WTC11 (cell line): ENCODE measurements around the gene MS4A4A. TPM values are rescaled to one million over a fixed set of nuclear protein-coding genes. Genes with fewer than 3 reads are reported as not detected.

ENCODE experiments used
- ATAC-seq: fragments of 200-7000 bp; cut with Tn5 transposase; 2 replicates; pipeline ENCODE4 v1.10.0; 2021; ENCODE audit warnings: mild to moderate bottlenecking, moderate library complexity
- CTCF ChIA-PET: fragments of 300-600 bp; sonication (Branson Sonifier 250); formaldehyde crosslinking; loops from one replicate; lab custom pipeline; 2021; ENCODE audit warnings: antibody characterized with exemption; lab: Charles Lee
- POLR2A ChIA-PET: fragments of 350-600 bp; sonication (Branson Sonifier 250); formaldehyde crosslinking; loops from one replicate; lab custom pipeline; 2021; ENCODE audit warnings: antibody characterized with exemption; lab: Charles Lee
- DNase-seq: peaks from one replicate; pipeline ENCODE4 v3.0.0; 2021; ENCODE audit warnings: low spot score
- H3K27ac Mint-ChIP-seq: 2 replicates; pipeline ENCODE4 v1.8.0; 2021; ENCODE audit warnings: mixed read lengths
- H3K27me3 Mint-ChIP-seq: 2 replicates; pipeline ENCODE4 v1.8.0; 2021; ENCODE audit warnings: low read depth, mild to moderate bottlenecking, moderate library complexity, mixed read lengths
- H3K36me3 Mint-ChIP-seq: 2 replicates; pipeline ENCODE4 v1.8.0; 2021; ENCODE audit warnings: mixed read lengths
- H3K4me1 Mint-ChIP-seq: 2 replicates; pipeline ENCODE4 v1.8.0; 2022; ENCODE audit warnings: mixed read lengths
- H3K4me3 Mint-ChIP-seq: 2 replicates; pipeline ENCODE4 v1.8.0; 2021; ENCODE audit warnings: mild to moderate bottlenecking, moderate library complexity, mixed read lengths
- H3K9me3 Mint-ChIP-seq: 2 replicates; pipeline ENCODE4 v1.8.0; 2021; ENCODE audit warnings: mixed read lengths
- CDX4 ChIP-seq: fragments of 250-450 bp; sonication (Bioruptor Pico); IDR thresholded peaks from 2 replicates; pipeline ENCODE4 v1.9.0; 2021; ENCODE audit warnings: moderate library complexity, mild to moderate bottlenecking, inconsistent platforms, borderline replicate concordance
- CTCF ChIP-seq: fragments of 200-600 bp; IDR thresholded peaks from 2 replicates; pipeline ENCODE4 v1.8.0; 2022; ENCODE audit warnings: antibody characterized with exemption
- FOXJ3 ChIP-seq: sonication (generic); formaldehyde crosslinking; IDR thresholded peaks from 2 replicates; pipeline ENCODE4 v1.9.0; 2021; ENCODE audit warnings: missing genetic modification reagents, mild to moderate bottlenecking, borderline replicate concordance
- IRF2 ChIP-seq: sonication (generic); formaldehyde crosslinking; IDR thresholded peaks from 2 replicates; pipeline ENCODE4 v1.8.0; 2022; ENCODE audit warnings: low read depth, missing genetic modification reagents, borderline replicate concordance
- JUN ChIP-seq: sonication (generic); formaldehyde crosslinking; IDR thresholded peaks from 2 replicates; pipeline ENCODE4 v1.8.0; 2023; ENCODE audit warnings: mild to moderate bottlenecking, missing genetic modification reagents
- MXD4 ChIP-seq: fragments of 250-450 bp; sonication (Bioruptor Pico); IDR thresholded peaks from 2 replicates; pipeline ENCODE4 v1.8.0; 2021; ENCODE audit warnings: mild to moderate bottlenecking, moderate library complexity, borderline replicate concordance
- OVOL2 ChIP-seq: fragments of 250-450 bp; sonication (Bioruptor Pico); IDR thresholded peaks from 2 replicates; pipeline ENCODE4 v1.9.0; 2021; ENCODE audit warnings: mild to moderate bottlenecking, borderline replicate concordance
- PRDM15 ChIP-seq: sonication (generic); formaldehyde crosslinking; IDR thresholded peaks from 2 replicates; pipeline ENCODE4 v1.8.0; 2022; ENCODE audit warnings: missing genetic modification reagents
- RORB ChIP-seq: fragments of 250-450 bp; sonication (Bioruptor Pico); IDR thresholded peaks from 2 replicates; pipeline ENCODE4 v1.9.0; 2021; ENCODE audit warnings: mild to moderate bottlenecking
- SMAD3 ChIP-seq: sonication (generic); formaldehyde crosslinking; IDR thresholded peaks from 2 replicates; pipeline ENCODE4 v1.8.0; 2022; ENCODE audit warnings: missing genetic modification reagents, mild to moderate bottlenecking, borderline replicate concordance
- SP1 ChIP-seq: sonication (generic); formaldehyde crosslinking; conservative IDR thresholded peaks from 2 replicates; pipeline ENCODE4 v1.8.1; 2022; ENCODE audit warnings: missing genetic modification reagents
- TCF7 ChIP-seq: sonication (generic); formaldehyde crosslinking; IDR thresholded peaks from 2 replicates; pipeline ENCODE4 v1.8.0; 2022; ENCODE audit warnings: mild to moderate bottlenecking, low read depth, missing genetic modification reagents, moderate library complexity
- TEAD4 ChIP-seq: sonication (generic); formaldehyde crosslinking; IDR thresholded peaks from 2 replicates; pipeline ENCODE4 v1.8.0; 2022; ENCODE audit warnings: mild to moderate bottlenecking, missing genetic modification reagents
- ZNF416 ChIP-seq: fragments of 250-450 bp; sonication (Bioruptor Pico); IDR thresholded peaks from 2 replicates; pipeline ENCODE4 v1.9.0; 2021; ENCODE audit warnings: mild to moderate bottlenecking, inconsistent platforms
- ZNF423 ChIP-seq: fragments of 250-450 bp; sonication (Bioruptor Pico); IDR thresholded peaks from 2 replicates; pipeline ENCODE4 v2.1.2; 2022; ENCODE audit warnings: mild to moderate bottlenecking, moderate library complexity
- ZNF532 ChIP-seq: fragments of 250-450 bp; sonication (Bioruptor Pico); IDR thresholded peaks from 2 replicates; pipeline ENCODE4 v1.9.0; 2021; ENCODE audit warnings: mild to moderate bottlenecking, borderline replicate concordance
- total RNA-seq: library from RNA; stranded (reverse); gene quantifications from 3 replicates; pipeline ENCODE4 v1.2.3, GENCODE V29; 2021

Gene MS4A4A
- total RNA-seq, 1 experiment from 2014 or later, result not detected

GRCh38 chr11:60263402-60263801 lies 17.1 kb upstream of the MS4A4A start (continued):
- TF ChIP-seq SMAD3 (CRISPR knock-in tag) (no peak), MXD4 (CRISPR knock-in tag) (no peak), OVOL2 (CRISPR knock-in tag) (no peak), TEAD4 (no peak), CDX4 (no peak), IRF2 (CRISPR knock-in tag) (no peak), JUN (CRISPR knock-in tag) (no peak), FOXJ3 (CRISPR knock-in tag) (no peak), ZNF532 (CRISPR knock-in tag) (no peak), PRDM15 (no peak)

GRCh38 chr11:60264644-60265043 lies 15.8 kb upstream of the MS4A4A start:
- H3K4me3 Mint-ChIP-seq, result no peak overlapping the region
- POLR2A ChIA-PET, result interaction anchor here (0.6 kb wide), 1 partner anchor 60 kb away, joined by 3 read pairs; no protein-coding TSS in a partner anchor
- H3K9me3 Mint-ChIP-seq, result peaks cover 28% of the 10 kb centered on the region
- ATAC-seq (no peak), DNase-seq (no peak)
- CTCF ChIA-PET, result interaction anchor here (0.8 to 2.8 kb wide), 7 partner anchors 14 to 369 kb away, joined by 3 to 70 read pairs (median 8); no protein-coding TSS in a partner anchor
- no peaks in the 10 kb centered on the region; the same call in 1 of the 2 replicates for H3K27me3 Mint-ChIP-seq
- H3K4me1 Mint-ChIP-seq, result 0 out of 2 replicates have a peak, but pooled peaks cover 5% of the 10 kb centered on the region
- no peak overlapping the region for H3K27ac Mint-ChIP-seq
- H3K36me3 Mint-ChIP-seq, result peaks cover 19% of the 10 kb centered on the region
- no peak for TF ChIP-seq ZNF416

- TF ChIP-seq CTCF (peak; percentile 54), RORB (CRISPR knock-in tag) (peak; percentile 31; the same call in 1 of the 2 replicates), TCF7 (CRISPR knock-in tag) (no peak), SP1 (CRISPR knock-in tag) (no peak), JUN (CRISPR knock-in tag) (no peak), MXD4 (CRISPR knock-in tag) (no peak), ZNF423 (CRISPR knock-in tag) (no peak)
- Mint-ChIP-seq H3K27me3 (no peaks in the 10 kb centered on the region; the same call in 1 of the 2 replicates), H3K9me3 (peaks cover 25% of the 10 kb centered on the region), H3K36me3 (peaks cover 13% of the 10 kb centered on the region), H3K4me1 (0 out of 2 replicates have a peak, but pooled peaks cover 5% of the 10 kb centered on the region), H3K4me3 (no peak overlapping the region), H3K27ac (no peak overlapping the region)
- peak; percentile 44 for ATAC-seq
- DNase-seq, result no peak
- ChIA-PET CTCF (interaction anchor here (0.6 to 2.8 kb wide), 16 partner anchors 9 to 491 kb away, joined by 3 to 70 read pairs (median 6); partner anchors contain the start of gene MS4A15), POLR2A (no interaction called here)
These were observed 14.9 kb upstream of the MS4A4A start for GRCh38 chr11:60265373-60266214.
